Kidney capillary endothelial cell (primary cell): ENCODE results near the gene AP5Z1.

ENCODE experiments used
- DNase-seq: peaks from one replicate; pipeline ENCODE4 v3.0.0-alpha.2; 2018; ENCODE audit warnings: low spot score

Gene AP5Z1

DNA sequence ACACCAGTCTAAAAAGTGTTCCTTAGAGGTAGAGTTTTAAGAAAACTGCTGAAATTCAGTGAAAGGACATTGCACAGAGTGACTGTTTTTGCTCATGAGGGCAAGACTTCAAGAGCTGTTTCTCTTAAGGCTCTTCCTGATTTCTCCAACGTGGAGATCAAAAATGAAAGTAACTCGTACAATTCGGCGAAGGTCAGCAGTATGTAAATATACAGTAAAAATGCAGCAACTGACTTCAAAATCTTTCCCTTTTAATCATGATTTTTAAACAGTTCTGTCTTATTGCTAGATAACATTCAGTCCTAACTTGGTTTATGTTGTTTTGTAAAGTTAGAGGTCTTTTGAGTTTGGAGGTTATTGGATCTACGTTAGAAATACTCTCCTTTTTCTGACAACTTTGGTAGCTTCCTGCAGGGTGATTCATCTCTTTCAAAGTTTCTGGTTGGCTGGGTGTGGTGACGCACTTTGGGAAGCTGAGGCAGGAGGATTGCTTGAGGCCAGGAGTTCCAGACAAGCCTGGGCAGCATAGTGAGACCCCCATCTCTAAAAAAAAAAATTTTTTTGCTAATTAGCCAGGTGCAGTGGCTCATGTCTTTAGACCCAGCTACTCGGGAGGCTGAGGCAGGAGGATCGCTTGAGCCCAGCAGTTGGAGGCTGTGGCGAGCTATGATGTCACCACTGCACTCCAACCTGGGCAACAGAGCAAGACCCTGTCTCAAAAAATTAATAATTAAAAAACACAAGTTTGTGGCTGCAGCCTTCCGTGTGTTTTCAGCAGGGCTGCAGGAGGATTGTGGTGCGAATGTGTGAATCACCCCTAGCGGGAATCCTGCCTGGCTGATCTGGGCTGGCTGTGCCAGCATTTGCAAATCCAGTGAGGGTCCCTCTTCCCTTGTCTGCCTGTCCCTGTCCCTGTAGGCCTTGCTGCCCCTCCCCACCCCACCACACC lies 29.2 kb upstream of the AP5Z1 start:
- peak; percentile 74 for DNase-seq

DNA sequence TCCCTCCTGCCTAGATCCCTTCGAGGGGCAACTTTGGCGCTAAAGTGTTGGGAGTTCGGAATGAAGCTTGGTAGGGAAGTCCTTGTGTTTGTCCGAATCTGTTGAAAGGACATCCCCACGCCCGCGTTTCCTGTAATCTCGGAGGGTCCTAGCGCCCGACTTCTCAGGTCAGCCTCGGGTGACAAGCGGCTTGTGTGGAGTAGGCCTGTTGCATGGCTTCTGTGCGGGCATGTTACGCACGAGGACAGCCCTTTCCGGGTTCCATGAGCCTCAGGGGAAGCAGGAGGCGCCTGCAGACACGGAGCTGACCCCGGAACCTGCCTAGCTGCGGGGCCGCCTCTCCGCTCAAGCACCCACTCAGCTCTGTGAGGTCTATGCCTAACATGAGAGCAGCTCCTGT lies 28.4 kb upstream of the AP5Z1 start:
- DNase-seq: peak; percentile 26

DNA sequence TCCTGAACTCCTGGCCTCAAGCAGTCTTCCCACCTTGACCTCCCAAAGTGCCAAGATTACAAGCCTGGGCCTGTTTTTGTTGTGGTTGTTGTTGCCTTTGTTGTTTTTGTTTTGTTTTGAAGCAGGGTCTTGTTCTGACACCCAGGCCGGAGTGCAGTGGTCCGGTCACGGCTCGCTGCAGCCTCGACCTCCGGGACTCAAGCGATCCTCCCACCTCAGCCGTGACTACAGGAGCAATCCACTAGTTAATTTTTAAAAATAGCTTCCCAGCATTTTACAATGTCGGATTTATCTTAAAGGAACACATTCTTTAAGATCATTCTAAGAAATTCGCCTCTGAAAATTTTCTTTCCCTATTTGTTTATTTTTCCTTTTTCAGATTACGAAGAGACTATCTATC lies 27.7 kb upstream of the AP5Z1 start:
- no peak for DNase-seq

DNA sequence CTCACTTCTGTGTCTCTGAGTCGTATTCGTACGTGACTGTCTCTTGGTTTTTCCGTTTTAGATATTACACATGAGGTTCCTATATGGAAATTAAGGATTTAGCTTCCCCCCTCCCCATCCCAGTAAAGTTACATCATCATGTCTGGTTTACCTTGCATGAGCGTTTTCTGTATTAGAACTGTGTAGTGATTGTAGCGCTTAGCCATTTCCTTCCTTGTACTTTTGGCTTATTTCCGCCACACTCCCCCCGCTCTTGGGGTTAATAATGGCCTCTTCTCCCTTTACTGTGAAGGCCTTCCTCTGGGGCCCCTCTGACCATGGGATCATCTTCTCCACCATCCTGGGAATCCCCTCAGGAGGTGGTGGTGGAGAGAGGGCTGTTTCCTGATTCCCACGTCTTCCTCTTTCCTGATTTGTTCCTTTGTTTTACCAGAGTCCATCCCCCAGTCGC lies 27.2 kb upstream of the AP5Z1 start:
- DNase-seq: peak; percentile 82

DNA sequence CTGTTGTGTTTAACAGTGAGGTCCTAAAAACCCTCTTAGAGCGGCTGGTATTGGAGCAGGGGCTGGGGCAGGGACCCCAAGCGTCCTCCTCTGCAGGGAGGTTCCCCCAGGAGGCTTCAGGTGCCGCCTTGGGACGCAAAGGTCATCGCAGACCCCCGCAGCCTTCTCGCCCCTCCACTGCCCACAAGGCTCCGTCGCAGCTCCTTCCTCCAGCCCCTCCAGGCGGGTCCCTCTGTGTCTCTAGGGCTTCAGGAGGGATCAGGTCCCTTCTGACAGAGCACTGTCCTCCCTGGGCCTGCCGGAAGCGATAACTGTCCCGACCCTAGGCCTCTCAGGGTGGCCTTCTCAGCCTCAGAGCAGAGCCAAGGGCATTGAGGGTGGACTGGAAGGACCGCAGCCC lies 26.1 kb upstream of the AP5Z1 start:
- no peak for DNase-seq

DNA sequence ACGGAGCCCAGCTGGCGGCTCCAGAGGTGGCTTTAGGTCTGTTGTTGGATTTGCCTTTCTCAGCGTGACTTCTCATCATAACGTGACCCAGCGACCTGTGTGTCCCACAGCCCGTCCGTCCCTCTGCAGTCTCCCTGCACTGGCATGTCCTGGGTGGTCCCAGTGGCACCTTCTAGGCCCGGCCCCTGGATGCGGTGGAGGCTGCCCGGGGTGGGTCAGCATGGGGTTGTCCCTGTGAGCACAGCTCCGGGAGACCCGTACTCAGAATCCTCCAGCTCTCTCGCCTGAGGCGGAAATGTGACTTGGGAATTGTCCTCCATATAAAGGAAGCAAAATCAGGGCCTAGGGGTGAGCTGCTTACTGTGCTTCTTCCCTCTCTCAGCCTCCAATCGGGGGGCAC lies 25.6 kb upstream of the AP5Z1 start:
- no peak for DNase-seq

DNA sequence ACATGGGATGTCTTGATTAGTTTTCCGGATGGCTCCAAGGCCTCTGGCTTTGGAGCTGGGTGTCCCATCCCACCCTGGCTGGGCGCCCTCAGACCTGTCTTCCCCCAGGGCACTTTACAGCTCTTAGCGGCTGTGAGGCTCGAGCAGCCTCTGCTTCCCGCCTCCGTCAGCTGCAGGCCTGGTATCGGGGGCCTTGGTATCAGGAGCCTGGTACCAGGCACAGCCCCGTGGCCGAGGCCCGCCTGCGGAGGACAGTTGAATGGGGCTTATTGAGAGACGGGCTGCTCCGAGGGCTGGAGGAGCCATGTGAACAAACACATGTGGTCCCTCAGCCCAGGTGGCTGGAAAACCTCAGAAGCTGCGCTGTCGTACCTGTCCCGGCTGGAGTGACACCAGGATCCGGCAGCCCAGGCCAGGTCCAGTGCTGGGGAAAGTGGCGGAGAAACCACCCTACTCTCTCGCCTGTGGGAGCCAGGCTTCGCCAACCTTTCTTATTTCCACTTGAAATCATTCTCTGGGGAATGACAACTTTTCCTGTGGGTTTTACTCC lies 23.9 kb upstream of the AP5Z1 start:
- DNase-seq: no peak

DNA sequence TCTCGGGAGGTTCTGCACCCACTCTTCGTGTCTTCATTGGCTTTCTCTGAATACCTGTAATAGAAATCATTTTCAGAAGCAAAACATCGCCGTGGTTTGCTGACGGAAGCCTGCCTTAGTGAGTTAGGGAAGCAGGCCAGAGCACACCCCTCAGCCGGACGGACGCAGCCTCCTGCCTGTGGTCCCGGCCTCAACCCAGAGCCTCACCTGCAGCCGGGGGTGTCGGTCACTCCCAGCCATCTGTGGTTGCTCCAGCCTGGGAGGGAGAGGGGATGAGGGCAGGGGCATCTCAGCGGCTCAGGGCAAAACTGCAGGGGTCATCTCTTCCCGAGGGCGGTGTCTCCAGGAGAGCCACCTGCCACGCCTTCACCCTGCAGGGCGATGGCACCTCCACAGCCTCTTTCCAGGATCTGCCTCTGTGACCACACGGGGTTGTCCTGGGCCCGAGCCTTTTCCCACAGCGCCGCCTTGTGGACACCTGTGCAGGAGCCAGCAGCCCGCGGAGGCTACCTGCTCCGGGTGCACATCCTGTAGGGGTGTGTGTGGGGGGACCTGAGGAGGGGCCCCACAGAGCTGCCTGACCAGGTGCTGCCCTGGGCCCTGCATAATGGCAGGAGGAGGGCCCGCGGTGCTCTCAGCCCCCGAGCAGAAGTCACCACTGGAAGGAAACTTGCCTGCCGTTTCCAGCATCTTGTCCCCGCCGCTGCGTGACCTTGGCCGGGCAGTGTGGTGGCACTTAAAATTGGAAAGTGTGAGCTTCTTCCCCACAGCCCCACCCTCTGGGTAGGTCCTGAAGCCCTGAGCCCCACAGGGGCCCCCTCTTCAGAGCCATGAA lies 21.6 kb upstream of the AP5Z1 start:
- DNase-seq: peak; percentile 44

DNA sequence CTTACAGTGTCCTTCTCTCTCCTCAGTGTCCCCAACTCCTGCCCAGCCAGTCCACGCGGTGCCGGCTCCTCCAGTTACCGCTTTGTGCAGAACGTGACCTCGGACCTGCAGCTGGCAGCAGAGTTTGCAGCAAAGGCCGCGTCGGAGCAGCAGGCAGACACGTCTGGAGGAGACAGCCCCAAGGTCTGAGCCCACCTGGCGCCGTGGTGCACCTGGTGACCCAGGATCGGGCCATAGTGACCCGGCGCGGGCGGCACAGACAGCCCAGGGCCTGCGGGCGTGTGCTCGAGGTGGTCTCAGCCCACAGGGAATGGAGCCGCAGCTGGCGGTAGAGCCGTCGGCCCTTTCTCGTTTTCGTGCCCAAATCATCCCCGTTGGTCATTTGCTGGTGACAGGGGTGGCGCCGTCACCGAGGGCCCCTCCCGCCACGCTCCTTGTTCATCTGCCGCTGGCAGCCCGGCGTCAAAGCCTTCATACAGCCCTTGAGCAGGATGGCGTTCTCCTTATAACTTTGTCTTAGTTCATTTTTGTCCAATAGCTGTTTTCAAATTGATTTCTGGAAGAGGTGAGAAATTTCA lies 20.9 kb upstream of the AP5Z1 start:
- DNase-seq: no peak

DNA sequence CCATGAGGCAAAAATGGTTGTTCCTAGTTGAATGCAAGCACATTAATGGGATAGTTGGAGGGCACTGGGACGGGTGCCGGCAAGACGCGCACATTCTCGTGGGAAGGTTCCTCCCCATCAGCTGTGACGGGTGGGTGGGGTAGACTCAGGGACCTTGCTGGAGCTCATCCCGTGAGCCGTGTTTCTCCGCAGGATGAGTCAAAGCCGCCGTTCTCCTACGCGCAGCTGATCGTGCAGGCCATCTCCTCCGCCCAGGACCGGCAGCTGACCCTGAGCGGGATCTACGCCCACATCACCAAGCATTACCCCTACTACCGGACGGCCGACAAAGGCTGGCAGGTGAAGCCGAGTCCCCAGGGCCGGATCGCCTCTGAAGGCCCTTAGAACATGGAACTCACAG lies 20.4 kb upstream of the AP5Z1 start:
- no peak for DNase-seq

DNA sequence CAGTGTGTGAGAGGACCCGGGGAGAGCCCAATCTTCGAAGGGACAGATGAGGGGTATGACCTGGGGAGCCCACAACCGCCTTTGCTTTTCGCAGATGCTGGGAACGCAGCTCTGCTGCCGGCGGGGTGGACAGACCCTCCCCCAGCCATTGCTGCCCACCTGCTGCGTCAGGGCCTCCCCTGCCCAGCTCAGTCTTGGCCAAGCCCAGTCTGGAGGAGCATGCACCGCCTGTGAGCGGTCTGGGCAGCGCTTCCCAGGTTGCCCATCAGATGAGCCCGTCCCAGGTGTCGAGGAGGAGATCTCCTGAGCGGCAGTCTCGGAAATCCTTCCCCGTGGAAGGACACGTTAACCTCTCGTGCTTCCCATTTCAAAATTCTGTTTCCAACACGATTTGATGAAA lies 17.3 kb upstream of the AP5Z1 start:
- no peak for DNase-seq

DNA sequence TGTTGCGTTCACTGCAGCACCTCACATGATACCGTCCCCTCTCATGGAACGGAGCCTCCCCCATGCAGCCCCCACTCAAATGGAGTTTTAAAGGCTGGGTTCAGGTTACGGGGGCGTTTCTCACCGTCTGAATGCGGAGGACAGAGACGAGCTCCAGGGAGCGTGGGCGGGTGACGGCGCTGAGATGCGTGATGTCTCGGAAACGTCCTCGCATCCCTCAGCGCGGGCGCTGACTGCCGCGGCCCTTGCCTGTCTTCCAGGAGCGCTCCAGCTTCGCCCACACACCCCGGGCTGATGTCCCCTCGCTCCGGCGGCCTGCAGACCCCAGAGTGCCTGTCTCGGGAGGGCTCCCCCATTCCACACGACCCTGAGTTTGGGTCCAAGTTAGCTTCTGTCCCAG lies 16.6 kb upstream of the AP5Z1 start:
- no peak for DNase-seq

DNA sequence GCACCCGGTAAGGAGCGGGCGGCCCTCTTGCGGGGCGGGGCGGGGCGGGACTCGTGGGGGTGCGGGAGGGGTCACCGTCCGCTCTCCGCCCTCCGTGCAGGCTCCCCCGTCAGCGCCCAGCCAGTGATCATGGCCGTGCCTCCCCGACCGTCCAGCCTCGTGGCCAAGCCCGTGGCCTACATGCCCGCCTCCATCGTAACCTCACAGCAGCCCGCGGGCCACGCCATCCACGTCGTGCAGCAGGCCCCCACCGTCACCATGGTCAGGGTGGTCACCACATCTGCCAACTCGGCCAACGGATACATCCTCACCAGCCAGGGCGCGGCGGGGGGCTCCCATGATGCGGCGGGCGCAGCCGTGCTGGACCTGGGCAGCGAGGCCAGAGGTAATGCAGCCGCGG lies 16.2 kb upstream of the AP5Z1 start:
- DNase-seq: no peak

DNA sequence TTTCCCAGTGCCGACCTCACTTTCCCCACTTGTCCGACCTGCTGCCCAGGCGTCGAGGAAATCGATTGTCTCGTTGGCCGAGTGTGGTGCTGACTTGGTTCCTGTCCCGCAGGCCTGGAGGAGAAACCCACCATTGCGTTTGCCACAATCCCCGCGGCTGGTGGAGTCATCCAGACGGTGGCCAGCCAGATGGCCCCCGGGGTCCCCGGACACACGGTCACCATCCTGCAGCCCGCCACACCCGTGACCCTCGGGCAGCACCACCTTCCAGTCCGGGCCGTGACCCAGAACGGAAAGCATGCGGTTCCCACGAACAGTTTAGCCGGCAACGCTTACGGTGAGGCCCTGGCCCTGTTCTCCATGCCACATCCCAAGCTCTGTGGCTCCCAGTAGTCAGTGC lies 14.5 kb upstream of the AP5Z1 start:
- no peak for DNase-seq

DNA sequence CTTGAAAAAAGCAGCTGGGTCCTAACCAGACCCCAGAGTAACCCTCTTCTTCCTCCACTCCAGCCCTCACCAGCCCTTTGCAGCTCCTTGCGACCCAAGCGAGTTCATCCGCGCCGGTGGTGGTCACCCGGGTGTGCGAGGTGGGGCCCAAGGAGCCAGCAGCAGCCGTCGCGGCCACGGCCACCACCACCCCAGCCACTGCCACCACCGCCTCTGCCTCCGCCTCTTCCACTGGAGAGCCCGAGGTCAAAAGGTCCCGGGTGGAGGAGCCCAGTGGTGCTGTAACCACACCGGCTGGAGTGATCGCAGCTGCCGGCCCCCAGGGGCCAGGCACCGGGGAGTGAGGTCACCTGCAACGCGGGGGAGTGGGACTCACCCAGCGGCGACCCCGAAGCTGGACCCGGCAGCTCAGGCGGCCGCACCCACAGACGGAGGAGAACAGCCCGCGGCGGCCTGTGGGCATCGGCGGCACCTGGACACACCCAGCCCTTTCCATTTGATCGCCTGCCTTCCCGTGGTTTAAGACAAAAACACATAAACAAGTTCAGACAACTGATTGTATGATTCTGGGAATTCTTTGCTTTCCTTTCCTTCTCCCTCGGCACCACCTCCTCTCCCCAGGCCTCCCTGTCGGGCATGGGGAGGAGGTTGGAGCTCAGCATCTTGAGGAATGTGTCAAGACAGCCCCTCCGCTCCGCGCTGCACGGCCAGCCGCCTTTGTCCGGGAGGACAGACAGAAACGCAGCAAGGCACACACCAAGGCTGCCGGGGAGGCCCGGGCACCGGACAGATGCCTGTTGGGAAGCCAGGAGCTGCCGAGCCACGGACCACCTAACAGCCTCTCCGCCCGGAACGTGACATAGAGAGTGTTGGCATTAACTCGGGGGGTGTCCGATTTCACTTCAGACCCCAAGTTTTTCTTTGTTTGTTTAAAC lies 13.0 kb upstream of the AP5Z1 start:
- no peak for DNase-seq

DNA sequence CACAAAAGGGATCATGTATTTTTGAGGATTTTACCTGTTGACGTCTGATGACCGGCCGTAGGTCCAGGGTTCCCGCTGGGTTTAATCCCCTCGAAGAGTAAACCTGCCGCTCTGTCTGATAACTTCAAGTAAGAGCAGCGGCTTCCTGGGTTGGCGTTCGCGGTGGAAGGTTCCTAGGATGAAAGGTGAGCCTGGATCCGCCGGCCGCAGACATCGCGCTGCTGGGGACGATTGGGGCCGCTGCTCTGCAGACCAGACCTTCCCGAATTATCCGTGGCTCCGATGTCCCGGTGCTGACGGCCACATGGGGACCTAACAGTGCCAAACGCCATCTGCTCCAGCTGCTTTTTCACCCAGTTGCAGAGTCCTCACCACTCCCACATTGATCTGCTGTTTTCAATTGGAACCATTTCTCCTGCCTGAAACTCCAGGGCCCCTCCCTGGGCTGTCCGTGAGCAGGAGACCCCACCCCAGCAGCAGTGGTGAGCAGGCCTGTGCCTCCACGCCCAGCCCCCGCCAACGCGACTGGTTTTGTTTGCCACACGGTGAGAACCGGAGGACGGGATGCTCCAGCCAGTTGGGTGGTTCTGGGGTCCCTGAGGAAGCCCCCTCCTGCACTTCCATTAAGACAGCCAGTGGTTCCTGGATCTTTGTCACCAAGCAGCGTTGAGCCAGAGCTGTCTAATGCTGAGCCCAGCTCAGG lies 12.2 kb upstream of the AP5Z1 start:
- DNase-seq: no peak

DNA sequence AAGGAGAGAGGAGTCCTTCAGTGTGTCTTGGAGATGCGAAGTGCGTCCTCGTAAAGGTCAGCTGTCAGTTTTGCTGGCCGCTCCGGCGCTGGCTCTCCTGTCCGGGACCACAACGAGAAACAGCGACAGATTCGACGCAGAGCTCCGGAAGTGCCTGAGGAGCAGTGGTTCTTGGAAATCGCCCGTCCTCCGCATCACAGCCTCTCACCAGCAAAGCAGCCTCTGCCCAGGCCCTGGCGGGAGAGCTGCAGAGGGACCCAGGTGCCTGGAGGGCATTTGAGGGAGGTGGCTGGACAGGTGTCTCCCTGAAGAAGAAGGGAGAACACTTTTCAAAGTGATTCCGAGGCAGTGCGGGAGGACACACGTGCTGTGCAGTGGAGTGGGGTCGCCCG lies 11.6 kb upstream of the AP5Z1 start:
- DNase-seq: no peak

DNA sequence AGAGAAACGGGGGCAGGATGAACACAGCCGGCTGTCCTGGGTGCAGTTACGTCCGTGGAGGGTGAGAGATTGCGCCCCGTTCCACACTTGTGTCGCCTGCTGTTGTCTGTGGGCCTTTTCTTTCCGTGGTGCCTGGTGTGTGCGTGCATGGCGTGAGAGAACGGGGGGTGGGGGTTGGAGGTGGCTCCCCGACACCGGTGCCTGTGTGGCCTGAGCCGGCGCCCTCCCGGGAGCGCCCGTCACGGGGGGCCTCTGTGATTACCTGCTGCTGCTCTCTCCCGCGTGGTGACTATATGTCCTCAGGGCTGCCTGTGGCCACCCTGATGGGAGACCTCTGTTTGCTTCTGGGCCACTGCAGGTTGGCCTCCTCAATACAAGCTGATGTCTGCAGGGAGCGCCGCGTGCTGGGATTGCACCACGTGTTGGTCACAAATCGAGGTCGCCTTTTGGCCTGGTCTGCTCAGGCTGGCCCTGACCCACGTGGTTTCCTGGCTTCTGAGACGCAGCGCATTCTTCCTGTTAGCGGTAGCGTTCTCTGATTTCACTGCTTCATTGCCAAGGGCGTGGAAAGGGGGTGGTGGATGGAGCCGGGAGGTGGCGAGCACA lies 10.9 kb upstream of the AP5Z1 start:
- DNase-seq: no peak

DNA sequence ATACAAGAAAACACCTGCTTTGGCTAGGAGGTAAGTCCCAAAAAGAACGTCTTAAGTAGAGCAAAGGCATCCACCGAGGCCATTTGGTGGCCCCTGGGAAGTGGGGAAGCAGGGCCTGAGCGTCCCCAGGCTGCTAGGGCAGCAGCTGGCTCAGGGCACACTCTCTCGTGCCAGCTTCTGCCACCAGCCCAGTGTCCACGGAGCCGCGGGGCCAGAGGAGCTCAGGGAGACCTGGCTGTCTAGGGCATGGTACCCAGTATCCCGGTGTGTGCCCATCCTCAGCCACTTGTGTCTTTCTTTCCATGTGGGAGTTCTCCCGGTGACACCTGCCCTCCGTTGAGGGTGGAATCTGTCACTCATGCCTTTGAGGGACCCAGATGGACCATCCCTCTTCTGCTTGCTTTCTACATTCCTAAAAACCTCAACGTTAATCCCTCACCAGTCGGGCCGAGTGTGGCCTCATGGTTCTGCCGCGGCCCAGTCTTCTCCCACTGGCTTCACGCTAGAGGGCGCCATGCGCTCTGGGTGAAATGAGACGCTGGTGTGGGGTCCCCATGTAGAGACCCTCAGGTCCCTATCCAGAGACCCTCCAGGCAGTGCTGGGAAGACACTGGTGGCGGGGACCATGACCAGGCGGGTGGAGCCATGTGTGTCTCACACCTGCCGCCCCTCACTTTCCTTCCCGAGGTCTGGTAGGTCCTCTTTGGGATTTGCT lies 9.5 kb upstream of the AP5Z1 start:
- no peak for DNase-seq
